G401.6 (cell line): ENCODE measurements around the gene ACACB.

ENCODE experiments used
- FAIRE-seq: peaks from 2 replicates; lab custom pipeline; 2012; peaks lifted over from hg19 to GRCh38; lab: Jason Lieb, UNC

ACACB gene

DNA sequence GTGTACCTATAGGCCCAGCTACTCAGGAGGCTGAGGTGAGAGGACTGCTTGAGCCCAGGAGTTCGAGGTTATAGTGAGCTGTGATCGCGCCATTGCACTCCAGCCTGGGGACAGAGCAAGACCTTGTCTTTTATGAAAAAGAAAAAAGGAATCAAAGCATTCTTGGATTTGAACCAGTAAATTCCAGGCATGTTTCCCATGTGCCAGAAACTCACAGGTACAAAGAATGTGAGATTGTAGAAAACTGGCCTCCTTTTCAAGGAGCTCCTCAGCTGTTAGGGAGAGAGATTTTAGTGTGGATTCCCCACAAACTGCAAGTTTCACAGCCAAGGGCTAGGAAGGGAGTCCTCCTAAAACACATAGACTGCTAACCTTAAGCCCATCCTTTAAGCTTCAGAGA is 97.7 kb downstream of the ACACB start:
- FAIRE-seq: no peak

DNA sequence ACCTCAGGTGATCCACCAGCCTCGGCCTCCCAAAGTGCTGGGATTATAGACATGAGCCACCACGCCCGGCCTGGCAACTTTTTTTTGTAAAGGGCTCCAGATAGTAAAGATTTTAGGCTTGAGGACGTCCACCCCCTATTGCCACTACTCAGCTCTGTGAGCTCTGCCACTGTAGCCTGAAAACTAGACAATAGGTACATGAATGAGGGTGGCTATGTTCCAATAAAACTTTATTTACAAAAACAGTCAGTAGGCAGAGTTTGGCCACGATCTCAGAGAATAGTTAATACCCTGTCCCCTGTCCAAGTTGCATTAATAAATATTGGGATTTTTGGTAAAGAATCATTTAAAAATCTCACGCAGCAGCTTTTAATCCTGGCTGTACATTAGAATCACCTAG is 102.6 kb downstream of the ACACB start:
- no peak for FAIRE-seq

DNA sequence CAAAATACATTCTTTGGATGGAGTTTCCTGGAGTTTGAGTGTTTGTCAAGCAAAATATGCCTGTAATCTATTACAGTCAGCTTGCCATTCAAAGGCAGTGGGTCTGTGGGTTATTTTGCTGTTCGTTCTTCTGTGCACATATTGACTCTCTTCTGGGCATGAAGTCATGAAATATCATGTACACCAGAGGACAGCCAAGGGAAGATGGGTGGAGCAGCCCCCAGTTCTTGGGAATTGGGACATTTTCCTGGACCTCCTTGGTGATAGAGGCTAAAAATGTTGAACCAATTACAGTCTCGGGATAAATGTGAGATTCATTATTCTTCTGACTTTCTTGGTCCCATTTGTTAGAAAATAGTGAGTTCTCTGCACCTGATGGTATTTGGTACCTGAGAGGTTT is 103.6 kb downstream of the ACACB start:
- no peak for FAIRE-seq

DNA sequence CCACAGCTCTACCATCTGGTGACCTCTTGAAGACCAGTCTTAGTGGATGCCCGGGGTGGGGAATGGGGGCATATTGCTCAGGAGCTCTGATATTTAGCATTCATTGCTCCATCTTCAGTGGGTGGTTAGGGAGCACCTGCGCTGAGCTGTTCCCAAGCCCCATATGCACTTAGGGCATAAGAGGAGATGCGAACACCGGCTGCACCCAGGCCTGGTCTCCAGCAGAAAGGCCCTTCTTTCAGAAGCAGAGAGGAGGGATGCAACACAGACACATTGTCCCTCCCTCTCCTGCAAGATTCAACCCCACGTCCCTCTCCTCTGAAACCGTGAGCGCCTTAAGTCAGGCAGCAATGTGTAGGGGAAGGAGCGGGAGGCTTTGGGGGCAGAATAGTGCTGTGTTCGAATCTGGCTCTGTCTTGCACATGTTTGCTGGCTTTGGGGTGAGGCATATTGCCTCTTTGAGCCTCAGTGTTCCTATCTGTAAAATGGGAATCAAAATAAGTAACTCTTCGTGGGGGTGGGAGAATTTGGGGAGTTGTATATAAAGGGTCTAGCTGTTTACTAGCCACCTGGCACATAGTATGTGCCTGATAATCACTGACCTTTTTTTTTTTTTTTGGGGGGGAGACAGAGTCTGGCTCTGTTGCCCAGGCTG is 105.0 kb downstream of the ACACB start:
- FAIRE-seq: no peak

DNA sequence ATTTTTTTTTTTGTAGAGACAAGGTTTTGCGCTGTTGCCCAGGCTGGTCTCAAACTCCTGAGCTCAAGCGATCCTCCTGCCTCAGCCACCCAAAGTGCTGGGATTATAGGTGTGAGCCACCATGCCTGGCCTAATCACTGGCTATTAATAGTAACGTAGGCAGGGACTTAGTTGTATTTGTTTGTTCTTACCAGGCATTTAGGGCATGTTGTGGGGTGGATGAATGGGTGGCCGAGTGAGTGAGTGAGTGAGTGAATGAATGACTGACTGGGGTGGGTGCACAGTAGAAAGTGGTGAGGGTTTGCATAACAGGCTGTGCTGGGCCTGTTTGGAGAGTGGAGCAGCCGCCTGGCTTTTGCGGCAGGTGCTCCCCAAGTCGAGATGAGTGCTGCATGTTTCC is 105.7 kb downstream of the ACACB start:
- FAIRE-seq: no peak

DNA sequence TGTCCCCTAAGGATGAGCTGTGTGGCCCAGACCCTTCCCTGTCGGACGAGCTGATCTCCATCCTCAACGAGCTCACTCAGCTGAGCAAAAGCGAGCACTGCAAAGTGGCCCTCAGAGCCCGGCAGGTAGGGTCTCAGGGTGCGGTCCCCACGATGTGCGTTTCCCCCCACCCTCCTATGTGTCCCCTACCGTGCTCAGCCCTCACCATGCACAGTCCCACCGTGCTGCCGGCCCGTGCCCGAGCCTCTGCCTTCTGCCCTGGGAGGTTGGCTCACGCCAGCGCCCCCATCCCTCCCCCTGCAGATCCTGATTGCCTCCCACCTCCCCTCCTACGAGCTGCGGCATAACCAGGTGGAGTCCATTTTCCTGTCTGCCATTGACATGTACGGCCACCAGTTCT is 106.1 kb downstream of the ACACB start:
- no peak for FAIRE-seq

DNA sequence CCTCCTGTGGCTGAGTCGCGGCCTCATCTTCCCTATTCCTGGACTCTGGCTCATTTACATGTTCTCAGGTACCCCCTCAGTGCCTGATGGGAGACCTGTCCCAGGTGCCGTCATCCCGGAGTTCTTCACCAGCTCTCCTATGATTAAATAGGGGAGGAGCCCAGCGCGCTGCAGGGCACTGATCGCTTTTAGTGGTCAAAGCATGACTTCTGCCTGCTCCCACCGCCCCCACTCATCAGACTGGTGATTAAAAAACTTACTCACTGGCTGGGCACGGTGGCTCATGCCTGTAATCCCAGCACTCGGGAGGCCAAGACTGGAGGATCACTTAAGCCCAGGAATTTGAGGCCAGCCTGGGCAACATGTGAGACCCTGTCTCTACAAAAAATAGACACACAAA is 106.8 kb downstream of the ACACB start:
- FAIRE-seq: no peak

DNA sequence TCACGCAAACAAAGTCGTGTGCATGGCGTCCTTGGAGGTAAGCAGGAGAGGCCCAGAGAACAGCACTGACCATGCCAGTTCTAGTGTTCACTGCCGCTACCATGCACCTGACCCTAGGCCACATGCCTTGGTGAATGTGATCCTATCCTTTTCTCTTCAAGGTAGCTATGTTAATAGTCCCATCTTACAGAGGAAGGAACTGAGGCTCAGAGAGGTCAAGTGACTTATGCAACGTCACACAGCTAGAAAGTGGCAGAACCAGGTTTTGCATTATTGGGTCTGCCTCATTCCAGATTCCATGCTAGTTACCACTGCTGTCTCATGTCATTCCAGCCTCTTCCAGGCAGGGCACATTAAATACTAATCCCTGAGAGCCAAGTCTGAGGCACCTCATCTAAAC is 107.5 kb downstream of the ACACB start:
- FAIRE-seq: no peak

DNA sequence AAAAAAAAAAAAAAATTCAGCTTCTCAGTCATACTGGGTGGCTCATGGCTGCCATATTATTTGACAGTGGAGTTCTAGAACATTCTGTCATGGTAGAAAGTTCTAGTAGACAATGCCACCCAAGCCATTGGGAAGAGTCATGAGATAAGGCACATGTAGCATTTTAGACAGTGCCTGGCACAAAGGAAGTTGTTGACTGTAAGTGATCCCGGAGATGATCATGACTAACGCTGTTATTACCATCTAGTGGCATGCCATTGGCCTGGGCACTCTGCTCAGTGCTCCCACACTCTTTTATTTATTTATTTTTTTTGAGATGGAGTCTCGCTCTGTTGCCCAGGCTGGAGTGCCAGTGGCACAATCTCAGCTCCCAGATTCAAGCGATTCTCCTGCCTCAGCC is 112.3 kb downstream of the ACACB start:
- FAIRE-seq: no peak

DNA sequence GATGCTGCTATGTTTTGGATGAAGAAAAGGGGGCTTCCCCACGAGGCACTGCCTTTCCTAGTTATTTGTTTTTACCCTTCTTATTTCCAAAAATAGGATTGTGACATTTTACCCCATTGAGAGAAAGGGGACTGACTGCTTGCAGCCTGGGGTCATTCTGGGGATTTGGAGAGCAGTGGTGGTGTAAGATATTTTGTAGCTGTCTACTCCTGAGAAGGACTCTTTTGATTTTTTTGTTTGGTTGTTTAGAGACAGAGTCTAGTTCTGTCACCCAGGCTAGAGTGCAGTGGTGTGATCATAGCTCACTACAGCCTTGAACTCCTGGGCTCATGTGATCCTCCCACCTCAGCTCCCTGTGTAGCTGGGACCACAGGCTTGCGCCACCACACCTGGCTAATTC is 113.8 kb downstream of the ACACB start:
- FAIRE-seq: no peak

DNA sequence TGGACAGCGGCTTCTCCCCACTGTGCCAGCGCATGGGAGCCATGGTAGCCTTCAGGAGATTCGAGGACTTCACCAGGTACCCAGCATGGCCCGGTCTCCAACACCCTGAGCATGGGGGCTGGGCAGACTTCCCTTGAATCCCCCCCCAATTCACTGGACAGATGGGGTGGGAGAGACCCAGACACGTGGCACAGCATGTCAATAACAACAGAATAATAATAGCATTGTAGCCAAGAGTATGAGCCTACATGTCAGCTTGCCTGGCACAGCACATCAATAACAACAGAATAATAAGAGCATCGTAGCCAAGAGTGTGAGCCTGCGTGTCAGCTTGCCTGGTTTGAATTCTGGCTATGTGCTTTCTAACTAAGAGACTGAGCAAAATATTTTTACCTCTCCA is 116.3 kb downstream of the ACACB start:
- no peak for FAIRE-seq

DNA sequence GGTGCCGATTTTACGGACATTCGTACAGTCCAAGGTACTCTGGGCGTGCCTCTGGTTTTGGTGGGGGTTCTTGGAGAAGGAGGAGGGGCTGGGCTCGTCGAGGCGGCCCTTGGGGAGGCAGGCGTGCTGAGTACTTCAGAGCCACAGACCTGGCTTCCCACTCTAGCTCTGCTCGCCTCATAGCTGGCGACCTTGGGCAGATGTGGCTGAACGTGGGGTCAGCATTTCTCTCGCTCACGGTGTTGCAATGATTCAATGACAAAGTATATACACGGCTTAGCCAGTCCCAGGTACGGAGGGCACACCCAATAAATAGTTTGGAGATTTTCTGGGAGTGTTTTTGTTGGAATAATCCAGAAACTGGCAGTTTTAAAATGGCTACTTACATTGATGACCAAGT is 117.6 kb downstream of the ACACB start:
- FAIRE-seq: no peak

DNA sequence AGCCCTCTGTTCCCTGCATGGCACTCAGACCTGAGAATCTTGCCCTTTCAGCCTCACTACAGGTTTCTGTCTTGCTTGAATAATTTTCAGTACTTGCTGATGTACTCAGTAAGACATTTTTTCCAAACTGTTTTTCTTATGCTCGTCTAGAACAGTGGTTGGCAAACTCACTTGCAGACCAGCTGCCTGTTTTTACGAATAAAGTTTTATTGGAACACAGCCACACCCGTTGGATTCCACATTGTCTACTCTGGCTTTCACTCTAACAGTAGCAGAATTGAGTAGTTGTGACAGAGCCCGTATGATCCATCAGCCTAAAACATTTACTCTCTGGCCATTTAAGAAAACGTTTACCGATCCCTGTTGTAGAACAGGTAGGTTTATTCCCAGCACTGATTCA is 119.9 kb downstream of the ACACB start:
- FAIRE-seq: no peak

DNA sequence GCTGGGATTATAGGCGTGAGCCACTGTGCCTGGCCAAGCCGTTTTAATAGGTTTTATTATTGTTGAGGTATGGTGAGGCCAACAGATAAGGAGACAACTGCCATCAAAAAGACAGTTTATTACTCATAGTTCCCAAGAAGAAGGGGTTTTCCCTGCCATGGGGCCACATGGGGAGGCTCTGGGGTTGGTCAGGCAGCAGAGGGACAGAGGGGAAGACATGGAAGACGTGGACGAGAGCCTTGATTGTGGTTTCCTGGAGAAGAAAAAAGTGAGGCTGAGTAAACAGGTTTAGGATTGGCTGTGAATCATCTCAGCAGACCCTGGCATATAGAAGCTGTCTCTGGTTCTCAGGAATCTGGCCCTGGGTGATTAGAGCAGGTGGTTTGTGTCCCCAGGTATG is 122.8 kb downstream of the ACACB start:
- no peak for FAIRE-seq

DNA sequence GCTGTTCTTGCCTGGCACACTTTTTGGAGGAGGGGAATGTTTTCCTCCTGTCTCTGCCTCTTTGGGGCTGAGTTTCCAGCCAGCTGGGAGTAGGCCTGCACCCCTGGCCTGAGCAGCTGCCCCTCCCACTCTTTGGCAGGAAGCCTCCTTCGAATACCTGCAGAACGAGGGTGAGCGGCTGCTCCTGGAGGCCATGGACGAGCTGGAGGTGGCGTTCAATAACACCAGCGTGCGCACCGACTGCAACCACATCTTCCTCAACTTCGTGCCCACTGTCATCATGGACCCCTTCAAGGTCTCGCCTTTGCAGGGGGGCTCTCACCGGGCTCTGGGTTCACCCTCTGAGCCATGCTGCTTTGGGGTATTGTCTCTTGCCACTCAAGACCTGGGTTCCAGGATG is 123.3 kb downstream of the ACACB start:
- no peak for FAIRE-seq

DNA sequence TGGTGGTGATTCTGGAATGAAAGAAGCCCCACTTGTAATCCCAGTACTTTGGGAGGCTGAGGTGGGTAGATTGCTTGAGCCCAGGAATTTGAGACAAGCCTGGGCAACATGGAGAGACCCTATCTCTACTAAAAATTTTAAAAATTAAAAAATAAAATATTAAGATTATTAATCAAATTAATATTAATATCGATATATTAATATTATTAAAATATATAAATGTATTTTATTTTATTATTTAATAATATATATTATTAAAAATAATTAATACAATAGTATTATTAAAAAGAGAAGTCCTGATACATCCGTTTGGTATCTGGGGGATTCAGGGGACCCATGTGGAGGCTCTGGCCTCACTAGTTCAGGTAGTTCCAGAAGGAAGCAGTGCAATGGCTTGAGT is 124.0 kb downstream of the ACACB start:
- FAIRE-seq: peak; percentile 79

DNA sequence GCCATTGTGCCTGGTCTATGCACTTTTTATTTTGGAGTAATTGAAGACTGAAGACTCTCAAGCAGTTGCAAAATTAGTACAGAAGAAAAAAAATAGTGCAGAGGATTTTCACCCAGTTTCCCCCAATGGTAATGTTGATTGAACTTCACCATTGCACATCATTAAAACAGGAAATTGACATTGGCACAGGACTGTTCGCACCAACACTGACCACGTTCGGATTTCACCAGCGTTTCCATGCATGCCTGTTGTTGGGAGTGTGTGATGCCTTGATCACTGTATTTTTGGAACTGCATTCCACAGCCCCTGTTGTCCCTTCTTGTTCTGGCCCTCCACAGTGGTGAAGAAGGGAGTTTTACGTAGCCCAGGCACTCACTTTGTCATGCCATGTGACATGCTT is 125.5 kb downstream of the ACACB start:
- no peak for FAIRE-seq

DNA sequence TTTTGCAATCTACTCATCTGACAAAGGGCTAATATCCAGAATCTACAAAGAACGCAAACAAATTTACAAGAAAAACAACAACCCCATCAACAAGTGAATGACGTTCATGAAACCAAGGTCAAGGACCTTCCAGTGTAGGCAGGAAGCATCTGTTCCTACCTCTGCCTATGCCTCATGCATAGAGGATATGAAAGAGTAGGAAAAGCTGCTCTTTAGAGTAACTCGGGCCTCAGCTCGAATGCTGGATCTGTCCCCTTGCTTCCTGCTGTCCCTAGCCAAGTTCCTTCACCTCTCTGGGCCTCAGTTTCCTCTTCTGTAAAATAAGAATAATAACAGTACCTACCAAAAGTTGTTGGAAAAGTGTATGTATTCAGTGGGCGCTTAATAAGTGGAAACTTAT is 127.7 kb downstream of the ACACB start:
- FAIRE-seq: no peak

DNA sequence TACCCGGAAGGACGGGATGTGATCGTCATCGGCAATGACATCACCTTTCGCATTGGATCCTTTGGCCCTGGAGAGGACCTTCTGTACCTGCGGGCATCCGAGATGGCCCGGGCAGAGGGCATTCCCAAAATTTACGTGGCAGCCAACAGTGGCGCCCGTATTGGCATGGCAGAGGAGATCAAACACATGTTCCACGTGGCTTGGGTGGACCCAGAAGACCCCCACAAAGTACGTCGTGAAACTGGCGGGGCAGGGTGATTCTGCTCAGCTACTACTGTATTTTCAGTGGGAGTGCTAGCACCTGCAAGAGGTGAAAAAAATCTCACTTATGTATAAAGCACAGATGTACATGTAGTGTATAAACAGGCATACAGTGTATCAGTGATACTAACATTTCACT is 129.8 kb downstream of the ACACB start:
- no peak for FAIRE-seq

DNA sequence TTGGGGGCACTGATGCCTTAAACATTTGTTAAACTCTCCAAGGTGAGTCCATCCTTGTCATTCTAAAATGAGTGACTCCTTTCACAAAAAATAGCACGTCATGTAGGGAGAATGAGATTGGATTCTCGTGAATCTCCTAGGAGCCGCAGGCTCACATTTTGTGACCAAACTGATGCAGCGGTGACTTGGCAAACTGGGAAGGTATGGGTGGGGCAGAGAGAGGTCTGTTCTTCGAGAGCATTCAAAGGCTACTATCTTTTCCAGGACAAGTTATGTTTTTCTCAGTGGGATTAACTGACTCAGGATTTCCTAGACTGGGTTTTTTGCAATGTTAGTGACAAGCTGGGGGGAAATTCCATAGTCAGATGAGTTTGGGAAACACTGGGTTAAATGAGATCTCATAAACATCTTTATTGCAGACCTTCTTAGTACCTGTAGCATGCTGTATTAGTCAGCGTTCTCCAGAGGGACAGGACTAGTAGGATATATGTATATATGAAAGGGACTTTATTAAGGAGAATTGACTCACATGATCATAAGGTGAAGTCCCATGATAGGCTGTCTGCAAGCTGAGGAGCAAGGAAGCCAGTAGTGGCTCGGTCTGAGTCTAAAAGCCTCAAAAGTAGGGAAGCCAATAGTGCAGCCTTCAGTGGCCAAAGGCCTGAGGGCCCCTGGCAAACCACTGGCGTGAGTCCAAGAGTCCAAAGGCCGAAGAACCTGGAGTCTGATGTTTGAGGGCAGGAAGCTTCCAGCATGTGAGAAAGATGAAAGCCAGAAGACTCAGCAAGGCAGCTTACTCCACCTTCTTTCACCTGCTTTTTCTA is 131.7 kb downstream of the ACACB start:
- FAIRE-seq: no peak

DNA sequence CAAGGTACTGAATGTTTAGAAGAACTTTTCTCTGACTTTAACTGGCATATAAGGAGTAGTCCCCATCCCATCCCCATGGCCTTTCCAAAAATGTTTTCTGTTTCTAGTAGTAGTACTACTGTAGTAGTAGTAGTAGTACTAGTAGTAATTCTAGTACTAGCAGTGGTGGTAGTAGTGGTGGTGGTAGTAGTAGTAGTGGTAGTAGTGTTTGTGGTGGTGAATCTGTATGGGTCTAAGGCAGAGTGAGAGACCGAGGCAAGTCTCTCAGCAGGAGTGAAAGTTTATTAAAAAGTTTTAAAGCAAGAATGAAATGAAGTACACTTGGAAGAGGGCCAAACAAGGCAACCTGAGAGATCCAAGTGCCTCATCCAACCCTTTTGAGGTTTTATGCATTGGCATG is 134.1 kb downstream of the ACACB start:
- FAIRE-seq: no peak

DNA sequence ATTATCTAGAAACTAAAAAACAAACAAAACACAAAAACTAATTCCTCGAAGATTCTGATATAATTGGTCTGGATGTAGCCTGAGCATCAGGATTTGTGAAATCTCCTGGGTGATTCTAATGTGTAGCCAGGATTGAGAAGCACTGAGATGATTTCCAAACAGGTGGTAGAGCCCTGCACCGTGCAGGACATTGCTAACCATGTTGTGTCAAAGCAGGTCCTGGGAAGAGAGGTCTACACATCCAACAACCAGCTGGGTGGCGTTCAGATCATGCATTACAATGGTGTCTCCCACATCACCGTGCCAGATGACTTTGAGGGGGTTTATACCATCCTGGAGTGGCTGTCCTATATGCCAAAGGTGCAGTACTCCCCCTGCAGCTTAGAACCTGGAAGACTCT is 136.4 kb downstream of the ACACB start:
- FAIRE-seq: no peak

DNA sequence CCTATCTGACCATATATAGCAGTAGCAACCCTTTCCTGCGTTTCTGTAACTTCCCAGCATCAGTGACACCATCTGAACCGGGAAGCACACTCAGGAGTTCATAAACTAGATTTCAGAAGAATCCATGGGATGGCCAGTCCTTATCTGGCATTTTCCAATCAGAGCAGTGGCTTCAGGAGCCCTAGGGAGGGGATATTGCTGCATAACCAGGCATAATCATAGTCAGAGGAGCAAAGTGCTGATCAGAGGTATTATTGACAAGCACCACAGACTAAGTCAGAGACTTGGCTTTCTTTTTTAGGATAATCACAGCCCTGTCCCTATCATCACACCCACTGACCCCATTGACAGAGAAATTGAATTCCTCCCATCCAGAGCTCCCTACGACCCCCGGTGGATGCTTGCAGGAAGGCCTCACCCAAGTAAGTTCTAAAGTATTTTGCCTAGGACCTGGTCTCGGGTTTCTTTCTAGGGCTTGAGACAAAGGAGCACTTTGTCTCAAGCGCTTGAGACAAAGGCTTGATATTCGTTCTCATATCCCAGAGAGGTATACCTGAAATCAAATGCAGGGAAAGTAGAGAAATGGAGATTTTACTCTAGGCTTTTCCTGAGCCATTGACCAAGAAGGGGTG is 137.6 kb downstream of the ACACB start:
- no peak for FAIRE-seq

DNA sequence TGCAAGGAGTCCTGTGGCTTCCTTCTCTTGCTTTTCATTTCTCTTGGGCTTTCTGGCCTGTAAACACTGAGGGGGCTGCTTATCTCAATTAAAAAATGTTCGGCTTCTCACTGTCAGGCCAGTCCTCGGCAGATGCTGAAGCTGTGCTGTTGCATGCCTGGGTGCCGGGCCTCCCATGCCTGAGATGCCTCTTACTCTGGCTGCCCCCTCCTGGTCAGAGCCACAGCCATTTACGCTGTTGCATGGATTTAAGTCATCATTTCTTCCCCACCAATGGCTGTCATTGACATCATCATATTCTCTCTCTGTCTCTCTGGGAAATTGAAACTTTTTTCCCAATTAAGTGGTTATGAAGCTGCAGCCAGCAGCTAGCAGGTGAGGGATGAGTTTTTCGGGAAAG is 139.0 kb downstream of the ACACB start:
- FAIRE-seq: no peak
